SHP77 (cell line): ENCODE results near the gene TRMT61B.

Experiments
- DNase-seq, 2 experiments: peaks; one replicate each; lab custom pipeline; 2025; lab: John Stamatoyannopoulos, UW

Gene TRMT61B

GRCh38 chr2:28870146-28870891 lies at the start of gene TRMT61B:
Gene TRMT61B, minus strand, starts transcription at chr2:28870309. Its CDS starts 32 bp downstream, at chr2:28870277.
- peak; percentile 91 to 93 for DNase-seq

- no peak for DNase-seq
These were observed 45.8 kb upstream of the TRMT61B start for GRCh38 chr2:28915939-28916338.

GRCh38 chr2:28909655-28910353 lies 39.7 kb upstream of the TRMT61B start:
- no peak for DNase-seq

- DNase-seq, result no peak
These were observed 38.1 kb upstream of the TRMT61B start for GRCh38 chr2:28908172-28908571.

GRCh38 chr2:28906821-28907220 lies 36.7 kb upstream of the TRMT61B start:
- DNase-seq, result no peak

- no peak for DNase-seq
These were observed 36.3 kb upstream of the TRMT61B start for GRCh38 chr2:28906376-28906775.

GRCh38 chr2:28905533-28905932 lies 35.4 kb upstream of the TRMT61B start:
- no peak for DNase-seq

- DNase-seq, result no peak
These were observed 34.8 kb upstream of the TRMT61B start for GRCh38 chr2:28904802-28905457.

- DNase-seq, result no peak
These were observed 34.2 kb upstream of the TRMT61B start for GRCh38 chr2:28904295-28904694.

GRCh38 chr2:28902584-28902983 lies 32.5 kb upstream of the TRMT61B start:
- no peak for DNase-seq

GRCh38 chr2:28901841-28902240 lies 31.7 kb upstream of the TRMT61B start:
- DNase-seq, result no peak

- DNase-seq, result no peak
These were observed 31.1 kb upstream of the TRMT61B start for GRCh38 chr2:28901202-28901601.

GRCh38 chr2:28898048-28898447 lies 27.9 kb upstream of the TRMT61B start:
- DNase-seq, result no peak

- DNase-seq, result no peak
These were observed 26.8 kb upstream of the TRMT61B start for GRCh38 chr2:28896906-28897305.

GRCh38 chr2:28895189-28895893 lies 25.2 kb upstream of the TRMT61B start:
- peak in 1 of 2 experiments; percentile 18 for DNase-seq

- DNase-seq, result peak; percentile 97
These were observed 24.5 kb upstream of the TRMT61B start, which contains the start of gene WDR43 for GRCh38 chr2:28894470-28895188. Gene WDR43, plus strand, starts transcription at chr2:28894667. Its CDS starts 32 bp downstream, at chr2:28894699.

- DNase-seq, result no peak
These were observed 23.4 kb upstream of the TRMT61B start for GRCh38 chr2:28893488-28893887.

- no peak for DNase-seq
These were observed 10.1 kb upstream of the TRMT61B start for GRCh38 chr2:28880193-28880592.

GRCh38 chr2:28871620-28872019 lies 1.5 kb upstream of the TRMT61B start:
- DNase-seq, result no peak

- DNase-seq, result no peak
These were observed 489 bp downstream of the TRMT61B start for GRCh38 chr2:28869494-28870145.

GRCh38 chr2:28868611-28869010 lies 1.5 kb downstream of the TRMT61B start:
- DNase-seq, result no peak
